Upper lobe of right lung (tissue), 1 donor: Measurements from ENCODE around the gene DUSP7. TPM values are rescaled to one million over a fixed set of nuclear protein-coding genes. Genes with fewer than 3 reads are reported as not detected.

Experiments
- ATAC-seq: fragments of 200-7000 bp; cut with Tn5 transposase; one replicate; pipeline ENCODE4 v1.9.1; 2020; ENCODE audit warnings: mild to moderate bottlenecking, moderate library complexity
- DNase-seq: peaks from one replicate; pipeline ENCODE4 v3.0.0-alpha.2; 2020
- H3K27ac ChIP-seq: fragments of 200-600 bp; one replicate; pipeline ENCODE4 v1.8.0; 2022
- H3K27me3 ChIP-seq: fragments of 200-600 bp; one replicate; pipeline ENCODE4 v1.8.0; 2022; ENCODE audit warnings: mild to moderate bottlenecking
- H3K36me3 ChIP-seq: fragments of 200-600 bp; one replicate; pipeline ENCODE4 v1.8.0; 2022
- H3K4me1 ChIP-seq: fragments of 200-600 bp; one replicate; pipeline ENCODE4 v1.8.0; 2022
- H3K4me3 ChIP-seq: fragments of 200-600 bp; one replicate; pipeline ENCODE4 v1.8.0; 2022; ENCODE audit warnings: mild to moderate bottlenecking
- H3K9me3 ChIP-seq: fragments of 200-600 bp; one replicate; pipeline ENCODE4 v1.8.0; 2022
- intact Hi-C: fragments of 100-400 bp; cut with DNase I; formaldehyde crosslinking; loops from one replicate; pipeline ENCODE4 v1.11.0; 2022
- total RNA-seq: library from RNA; stranded (reverse); fragmentation: NEBNext Ultra II Directional; extraction: Animal tissue kit (Norgen Biotek cat#: 25700); gene quantifications from one replicate; pipeline ENCODE4 v1.2.1, GENCODE V29; 2021
- TF ChIP-seq, protein P1 (sequence below): fragments of 200-600 bp; IDR thresholded peaks from one replicate; pipeline ENCODE4 v1.8.0; 2022; ENCODE audit warnings: antibody characterized with exemption
- donor health status: DM: no; HTN: yes; CAD: no; lungs with severe emphysema.

DUSP7 gene
- total RNA-seq, 1 donor from 2014 or later: 40.7 TPM

- Histone ChIP-seq H3K36me3 (no peaks in the 10 kb centered on the region), H3K27ac (no peak overlapping the region), H3K4me3 (no peak overlapping the region), H3K4me1 (peaks cover 8% of the 10 kb centered on the region), H3K9me3 (no peaks in the 10 kb centered on the region), H3K27me3 (no peaks in the 10 kb centered on the region)
- DNase-seq (no peak), ATAC-seq (no peak)
- TF ChIP-seq, protein P1, sequence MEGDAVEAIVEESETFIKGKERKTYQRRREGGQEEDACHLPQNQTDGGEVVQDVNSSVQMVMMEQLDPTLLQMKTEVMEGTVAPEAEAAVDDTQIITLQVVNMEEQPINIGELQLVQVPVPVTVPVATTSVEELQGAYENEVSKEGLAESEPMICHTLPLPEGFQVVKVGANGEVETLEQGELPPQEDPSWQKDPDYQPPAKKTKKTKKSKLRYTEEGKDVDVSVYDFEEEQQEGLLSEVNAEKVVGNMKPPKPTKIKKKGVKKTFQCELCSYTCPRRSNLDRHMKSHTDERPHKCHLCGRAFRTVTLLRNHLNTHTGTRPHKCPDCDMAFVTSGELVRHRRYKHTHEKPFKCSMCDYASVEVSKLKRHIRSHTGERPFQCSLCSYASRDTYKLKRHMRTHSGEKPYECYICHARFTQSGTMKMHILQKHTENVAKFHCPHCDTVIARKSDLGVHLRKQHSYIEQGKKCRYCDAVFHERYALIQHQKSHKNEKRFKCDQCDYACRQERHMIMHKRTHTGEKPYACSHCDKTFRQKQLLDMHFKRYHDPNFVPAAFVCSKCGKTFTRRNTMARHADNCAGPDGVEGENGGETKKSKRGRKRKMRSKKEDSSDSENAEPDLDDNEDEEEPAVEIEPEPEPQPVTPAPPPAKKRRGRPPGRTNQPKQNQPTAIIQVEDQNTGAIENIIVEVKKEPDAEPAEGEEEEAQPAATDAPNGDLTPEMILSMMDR: no peak
- intact Hi-C loops: no loop called here
Measured at GRCh38 chr3:52024765-52025452, 31.5 kb downstream of the DUSP7 start.

- peaks cover 8% of the 10 kb centered on the region for H3K4me1 ChIP-seq
- no peaks in the 10 kb centered on the region for H3K36me3 ChIP-seq
- no peak for DNase-seq
- TF ChIP-seq, protein P1: no peak
- intact Hi-C loops: no loop called here
- no peaks in the 10 kb centered on the region for H3K9me3 ChIP-seq
- H3K27ac ChIP-seq: peak overlapping the region; percentile 30
- peak; percentile 3 for ATAC-seq
- no peak overlapping the region for H3K4me3 ChIP-seq
- no peaks in the 10 kb centered on the region for H3K27me3 ChIP-seq
Measured at GRCh38 chr3:52023860-52024764, 32.3 kb downstream of the DUSP7 start.

DNA sequence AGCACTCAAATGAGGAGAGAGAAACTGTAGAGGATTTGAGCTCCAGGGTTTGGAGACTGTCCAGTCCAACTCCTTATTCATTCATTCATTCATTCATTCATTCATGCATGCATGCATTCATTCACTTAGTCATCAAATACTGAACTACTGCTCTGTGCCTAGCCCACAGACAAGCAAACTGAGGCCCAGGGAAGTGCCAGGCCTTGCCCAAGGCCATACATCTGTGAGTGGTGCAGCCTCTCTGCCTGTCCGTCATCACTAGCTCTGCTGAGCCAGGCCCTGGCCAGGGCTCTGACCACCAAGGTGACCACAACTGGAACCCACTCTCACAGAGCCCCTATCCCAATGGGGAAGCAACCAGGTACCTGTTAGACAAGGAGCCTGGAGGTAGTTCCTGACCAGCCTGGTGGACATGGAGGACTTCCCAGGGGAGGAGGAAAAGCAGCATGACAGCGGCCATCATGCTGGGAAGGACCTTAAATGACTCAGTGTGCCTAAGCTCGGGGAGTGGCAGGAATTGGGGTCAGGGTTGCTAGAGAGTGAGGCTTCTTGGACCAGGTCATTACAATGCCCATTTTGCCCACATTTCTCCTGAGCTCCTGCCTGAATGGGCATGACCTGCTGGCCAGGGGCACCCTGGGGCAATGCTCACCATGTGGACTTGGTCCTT, 33.1 kb downstream of the DUSP7 start:
- TF ChIP-seq, protein P1: no peak
- Histone ChIP-seq H3K9me3 (no peaks in the 10 kb centered on the region), H3K27me3 (no peaks in the 10 kb centered on the region), H3K36me3 (no peaks in the 10 kb centered on the region), H3K27ac (peak overlapping the region; percentile 30), H3K4me1 (peaks cover 8% of the 10 kb centered on the region), H3K4me3 (no peak overlapping the region)
- no peak for DNase-seq
- no peak for ATAC-seq
- intact Hi-C loops: no loop called here

GRCh38 chr3:52022323-52023100, 33.9 kb downstream of the DUSP7 start:
- intact Hi-C loops: no loop called here
- H3K4me3 ChIP-seq: no peak overlapping the region

More at GRCh38 chr3:52022323-52023100, 33.9 kb downstream of the DUSP7 start:
- H3K27ac ChIP-seq: peak overlapping the region; percentile 51
- peaks cover 8% of the 10 kb centered on the region for H3K4me1 ChIP-seq
- ATAC-seq (peak; percentile 11), DNase-seq (peak; percentile 60)
- H3K36me3 ChIP-seq: no peaks in the 10 kb centered on the region
- H3K27me3 ChIP-seq: no peaks in the 10 kb centered on the region
- TF ChIP-seq, protein P1: no peak
- no peaks in the 10 kb centered on the region for H3K9me3 ChIP-seq
